DOHH2 (cell line): ENCODE results near the gene FOLR2.
"Not testable (repeated sequence)": the region's sequence is repeated elsewhere in the genome, so short reads cannot be mapped to it uniquely, and the experiment has no call there.

Experiments used
- H3F3A ChIP-seq: fragments of 200-600 bp; sonication (generic), shearing (Covaris generic); 2 replicates; pipeline ENCODE4 v1.6.0; 2016; ENCODE audit warnings: antibody characterized with exemption, mild to moderate bottlenecking; ENCODE audit not compliant: control insufficient read depth, insufficient read depth
- H3K27ac ChIP-seq: fragments of 200-600 bp; sonication (generic); 2 replicates; pipeline ENCODE4 v1.5.1; 2014; ENCODE audit warnings: low read depth, mild to moderate bottlenecking, low read length, moderate library complexity
- H3K27me3 ChIP-seq: fragments of 200-600 bp; sonication (generic); 2 replicates; pipeline ENCODE4 v1.6.1; 2014; ENCODE audit warnings: mild to moderate bottlenecking, low read length, mixed read lengths; ENCODE audit not compliant: control insufficient read depth
- H3K36me3 ChIP-seq: fragments of 200-600 bp; sonication (generic); 2 replicates; pipeline ENCODE4 v1.6.1; 2014; ENCODE audit warnings: mild to moderate bottlenecking, low read length, moderate library complexity, mixed read lengths; ENCODE audit not compliant: control insufficient read depth
- H3K4me1 ChIP-seq: fragments of 200-600 bp; sonication (generic); 2 replicates; pipeline ENCODE4 v1.6.1; 2014; ENCODE audit warnings: mild to moderate bottlenecking, low read length, mixed read lengths; ENCODE audit not compliant: control insufficient read depth
- H3K4me2 ChIP-seq: fragments of 200-600 bp; sonication (generic); 2 replicates; pipeline ENCODE4 v1.6.0; 2014; ENCODE audit warnings: mild to moderate bottlenecking, low read length, moderate library complexity
- H3K4me3 ChIP-seq: fragments of 200-600 bp; sonication (generic); 2 replicates; pipeline ENCODE4 v1.5.1; 2014; ENCODE audit warnings: mild to moderate bottlenecking, low read length, mixed read lengths
- H3K79me2 ChIP-seq: fragments of 200-600 bp; sonication (generic); 2 replicates; pipeline ENCODE4 v1.6.1; 2014; ENCODE audit warnings: mild to moderate bottlenecking, low read length, mixed read lengths; ENCODE audit not compliant: control insufficient read depth
- H3K9me2 ChIP-seq: fragments of 200-600 bp; sonication (generic); replicated peaks from 2 replicates; pipeline ENCODE4 v1.6.1; 2014; ENCODE audit warnings: mild to moderate bottlenecking, low read length, mixed read lengths; ENCODE audit not compliant: control insufficient read depth
- H3K9me3 ChIP-seq: fragments of 200-600 bp; sonication (generic); 2 replicates; pipeline ENCODE4 v1.6.1; 2014; ENCODE audit warnings: antibody characterized with exemption, low read length, mixed read lengths; ENCODE audit not compliant: control insufficient read depth, insufficient read depth
- H4K20me1 ChIP-seq: fragments of 200-600 bp; sonication (generic); 2 replicates; pipeline ENCODE4 v1.6.0; 2014; ENCODE audit warnings: low read depth, mild to moderate bottlenecking, antibody characterized with exemption, low read length, moderate library complexity; ENCODE audit not compliant: control insufficient read depth, insufficient read depth
- CTCF ChIP-seq: fragments of 200-600 bp; sonication (generic); IDR thresholded peaks from one replicate; pipeline ENCODE4 v1.5.1; 2014; ENCODE audit warnings: antibody characterized with exemption, mild to moderate bottlenecking, low read depth, low read length; ENCODE audit not compliant: poor library complexity, severe bottlenecking
- EZH2phosphoT487 ChIP-seq: fragments of 200-600 bp; sonication (generic); IDR thresholded peaks from 2 replicates; pipeline ENCODE4 v1.6.1; 2017; ENCODE audit warnings: borderline replicate concordance, mild to moderate bottlenecking, antibody characterized with exemption, low read length, moderate library complexity, mixed read lengths

Gene FOLR2

GRCh38 chr11:72179804-72180396 is 36.7 kb upstream of the FOLR2 start:
- no peaks in the 10 kb centered on the region for H3K9me3 ChIP-seq
- peaks cover 23% of the 10 kb centered on the region for H3K27me3 ChIP-seq
- H3K9me2 ChIP-seq = no peaks in the 10 kb centered on the region
- H4K20me1 ChIP-seq = no peaks in the 10 kb centered on the region
- TF ChIP-seq CTCF (no peak), EZH2phosphoT487 (no peak)
- no peaks in the 10 kb centered on the region for H3F3A ChIP-seq
- H3K36me3 ChIP-seq = no peaks in the 10 kb centered on the region
- no peak overlapping the region for H3K4me2 ChIP-seq
- no peaks in the 10 kb centered on the region for H3K4me1 ChIP-seq
- H3K27ac ChIP-seq = no peak overlapping the region
- H3K4me3 ChIP-seq = no peak overlapping the region
- H3K79me2 ChIP-seq = no peaks in the 10 kb centered on the region

GRCh38 chr11:72180892-72181552 is 35.6 kb upstream of the FOLR2 start:
- H3K4me3 ChIP-seq, H3K36me3 ChIP-seq, H3K4me2 ChIP-seq, H3K9me2 ChIP-seq, H3K9me3 ChIP-seq, H3K4me1 ChIP-seq, H4K20me1 ChIP-seq, H3K27ac ChIP-seq, H3F3A ChIP-seq, H3K79me2 ChIP-seq: not testable (repeated sequence)
- peaks cover 23% of the 10 kb centered on the region for H3K27me3 ChIP-seq

- H4K20me1 ChIP-seq, H3K79me2 ChIP-seq, H3F3A ChIP-seq, H3K9me2 ChIP-seq, H3K27ac ChIP-seq, H3K36me3 ChIP-seq, H3K4me1 ChIP-seq, H3K9me3 ChIP-seq, H3K4me2 ChIP-seq, H3K4me3 ChIP-seq: not testable (repeated sequence)
- H3K27me3 ChIP-seq = peaks cover 23% of the 10 kb centered on the region
These were observed 35.0 kb upstream of the FOLR2 start for GRCh38 chr11:72181553-72181958.

DNA sequence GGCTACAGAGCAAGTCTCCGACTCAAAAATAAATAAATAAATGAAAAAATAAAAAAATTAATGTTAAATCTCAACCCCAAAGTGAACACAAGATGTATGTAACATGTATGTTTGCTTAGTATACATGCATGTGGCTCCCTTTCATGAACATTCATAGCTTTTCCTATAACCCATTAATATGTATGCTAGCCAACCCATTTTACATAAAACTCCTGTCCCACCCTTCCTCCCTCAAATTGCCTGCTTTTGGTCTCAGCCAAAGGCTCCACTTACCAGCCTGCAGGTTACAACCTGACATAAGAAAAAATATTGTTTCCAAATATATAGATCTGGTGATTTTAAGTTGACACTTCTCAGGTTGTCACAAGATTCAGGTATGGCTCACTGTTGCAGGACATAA is 28.3 kb upstream of the FOLR2 start:
- H3F3A ChIP-seq = no peaks in the 10 kb centered on the region
- peaks cover 8% of the 10 kb centered on the region; the same call in 1 of the 2 replicates for H3K27me3 ChIP-seq
- no peak overlapping the region for H3K27ac ChIP-seq
- no peak overlapping the region for H3K4me2 ChIP-seq
- no peaks in the 10 kb centered on the region for H3K36me3 ChIP-seq
- no peaks in the 10 kb centered on the region for H3K79me2 ChIP-seq
- H3K4me1 ChIP-seq = no peaks in the 10 kb centered on the region
- H3K9me2 ChIP-seq = no peaks in the 10 kb centered on the region
- TF ChIP-seq CTCF (no peak), EZH2phosphoT487 (no peak)
- H3K4me3 ChIP-seq = no peak overlapping the region
- no peaks in the 10 kb centered on the region for H4K20me1 ChIP-seq
- H3K9me3 ChIP-seq = no peaks in the 10 kb centered on the region
